GM23338 (cell line): Measurements from ENCODE around the gene NECAB3.

Experiments
- CREB1 ChIP-seq: fragments of 250-450 bp; sonication (Bioruptor Pico); IDR thresholded peaks from 2 replicates; pipeline ENCODE4 v1.5.0; 2020; ENCODE audit warnings: low read depth, mild to moderate bottlenecking, moderate library complexity
- CTCF ChIP-seq, 2 experiments: fragments of 200-600 bp in 1 of 2; sonication (generic) in 1 of 2; conservative IDR thresholded peaks; 2 replicates each; pipeline versions ENCODE4 v1.5.1 to v1.6.1; 2016 to 2017; ENCODE audit warnings: antibody characterized with exemption in 2 of 2, low read depth in 2 of 2, mild to moderate bottlenecking in 2 of 2, moderate library complexity in 1 of 2
- EZH2 ChIP-seq: fragments of 200-600 bp; sonication (generic); IDR thresholded peaks from one replicate; pipeline ENCODE4 v1.8.0; 2017; ENCODE audit warnings: antibody characterized with exemption, mild to moderate bottlenecking, low read depth; ENCODE audit not compliant: unreplicated experiment
- EZH2phosphoT487 ChIP-seq: fragments of 200-600 bp; sonication (generic); IDR thresholded peaks from one replicate; pipeline ENCODE4 v1.8.1; 2018; ENCODE audit warnings: antibody characterized with exemption; ENCODE audit not compliant: unreplicated experiment
- NANOG ChIP-seq: IDR thresholded peaks from 2 replicates; pipeline ENCODE4 v1.6.1; 2016; ENCODE audit warnings: antibody characterized with exemption, borderline replicate concordance
- POLR2AphosphoS5 ChIP-seq: IDR thresholded peaks from 2 replicates; pipeline ENCODE4 v1.6.1; 2016; ENCODE audit warnings: antibody characterized with exemption, low read depth
- REST ChIP-seq: IDR thresholded peaks from one replicate; pipeline ENCODE4 v1.6.1; 2018; ENCODE audit warnings: antibody characterized with exemption; ENCODE audit not compliant: unreplicated experiment
- STAT1 ChIP-seq: IDR thresholded peaks from one replicate; pipeline ENCODE4 v1.6.1; 2016; ENCODE audit warnings: antibody characterized with exemption; ENCODE audit not compliant: unreplicated experiment
- ZNF331 ChIP-seq: fragments of 250-450 bp; sonication (Bioruptor Pico); IDR thresholded peaks from 2 replicates; pipeline ENCODE4 v1.5.0; 2020; ENCODE audit warnings: low read depth, mild to moderate bottlenecking, moderate library complexity
- ZNF462 ChIP-seq: fragments of 250-450 bp; sonication (Bioruptor Pico); IDR thresholded peaks from 2 replicates; pipeline ENCODE4 v1.5.0; 2020; ENCODE audit warnings: mild to moderate bottlenecking, moderate library complexity

GRCh38 chr20:33697129-33697528, 22.9 kb upstream of the NECAB3 start:
- TF ChIP-seq CTCF (conservative IDR thresholded peaks at IDR 0.05; ENCODE audit: low read depth in 2 of 2) (no peak), EZH2phosphoT487 (no peak), EZH2 (no peak), ZNF331 (CRISPR knock-in tag) (no peak), REST (no peak), ZNF462 (CRISPR knock-in tag) (no peak), STAT1 (no peak), CREB1 (no peak), POLR2AphosphoS5 (no peak), NANOG (no peak)
